NCI-H748 treated with DMSO at 0.1 percent for 48 hours (cell line): ENCODE data around the gene ELL.
"Not testable (repeated sequence)": the region's sequence is repeated elsewhere in the genome, so short reads cannot be mapped to it uniquely, and the experiment has no call there.

Experiments
- DNase-seq: peaks from one replicate; lab custom pipeline; 2025; lab: John Stamatoyannopoulos, UW

Gene ELL

GRCh38 chr19:18421371-18421959, 100.4 kb downstream of the ELL start:
- DNase-seq: no peak

- no peak for DNase-seq
Observed at GRCh38 chr19:18420930-18421329, 100.9 kb downstream of the ELL start.

- DNase-seq: no peak
Observed at GRCh38 chr19:18419699-18420460, 102.0 kb downstream of the ELL start.

GRCh38 chr19:18419195-18419698, 102.6 kb downstream of the ELL start, which contains the start of gene SSBP4:
Gene SSBP4, plus strand, starts transcription at chr19:18419398. Its CDS starts 251 bp downstream, at chr19:18419649.
- no peak for DNase-seq

- DNase-seq: peak; percentile 6
Observed at GRCh38 chr19:18418483-18419194, 103.2 kb downstream of the ELL start.

- no peak for DNase-seq
Observed at GRCh38 chr19:18418029-18418482, 103.8 kb downstream of the ELL start.

GRCh38 chr19:18417250-18418028, 104.4 kb downstream of the ELL start:
- peak; percentile 28 for DNase-seq

GRCh38 chr19:18416778-18417249, 105.1 kb downstream of the ELL start:
- DNase-seq: peak; percentile 59

- DNase-seq: no peak
Observed at GRCh38 chr19:18415178-18415867, 106.5 kb downstream of the ELL start.

- DNase-seq: peak; percentile 9
Observed at GRCh38 chr19:18414504-18415177, 107.2 kb downstream of the ELL start.

- no peak for DNase-seq
Observed at GRCh38 chr19:18412610-18413239, 109.1 kb downstream of the ELL start.

GRCh38 chr19:18408053-18408476, 113.8 kb downstream of the ELL start:
- DNase-seq: no peak

GRCh38 chr19:18406749-18407148, 115.1 kb downstream of the ELL start:
- DNase-seq: no peak

- DNase-seq: not testable (repeated sequence)
Observed at GRCh38 chr19:18405754-18406153, 116.1 kb downstream of the ELL start.

- DNase-seq: not testable (repeated sequence)
Observed at GRCh38 chr19:18402455-18403248, 119.2 kb downstream of the ELL start.

- no peak for DNase-seq
Observed at GRCh38 chr19:18401580-18402112, 120.2 kb downstream of the ELL start.

- DNase-seq: no peak
Observed at GRCh38 chr19:18399008-18399407, 122.9 kb downstream of the ELL start.

GRCh38 chr19:18397242-18398202, 124.3 kb downstream of the ELL start, which contains the start of gene LRRC25:
Gene LRRC25, minus strand, starts transcription at chr19:18397622. Its CDS starts 659 bp downstream, at chr19:18396963.
- no peak for DNase-seq
